Measurements from ENCODE around the gene KRT33B. TPM values are rescaled to one million over a fixed set of nuclear protein-coding genes. Genes with fewer than 3 reads are reported as not detected.

The KRT33B gene
- polyA plus RNA-seq, 1 donor (not counting 4 experiments of a cell fraction or from before 2014, with no cell fraction given), result 0.21 TPM

DNA sequence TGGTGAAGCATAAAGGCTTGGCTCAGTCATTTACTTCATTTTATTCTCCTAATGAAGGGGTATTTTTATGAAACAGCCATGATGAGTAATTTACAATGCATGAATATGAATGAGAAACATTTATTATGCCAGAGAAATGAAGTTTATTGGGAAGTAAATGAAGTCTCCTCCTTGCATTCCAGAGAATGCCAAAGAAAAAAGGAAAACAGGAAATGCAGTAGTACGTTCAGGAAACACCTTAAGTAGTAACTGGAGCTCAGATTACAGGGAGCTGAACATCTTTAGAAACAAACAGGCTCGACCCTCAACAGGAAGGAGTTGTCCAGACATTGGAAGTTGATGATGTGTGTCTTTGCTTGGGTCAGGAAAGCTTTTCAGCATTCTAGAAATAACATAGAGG, 7.9 kb upstream of the KRT33B start:
- Histone ChIP-seq H4K20me1 (ENCODE audit: control insufficient read depth, extremely low read depth, insufficient read depth, low read length) (no peaks in the 10 kb centered on the region), H3K4me1 (ENCODE audit: control insufficient read depth, extremely low read depth, insufficient read depth, low read length) (peaks cover 25% of the 10 kb centered on the region), H3K79me2 (ENCODE audit: control insufficient read depth, insufficient read depth, low read length) (no peaks in the 10 kb centered on the region), H3K9ac (ENCODE audit: control insufficient read depth, extremely low read depth, insufficient read depth, low read length) (no peak overlapping the region), H3K9me1 (ENCODE audit: control insufficient read depth, extremely low read depth, insufficient read depth, low read length) (no peaks in the 10 kb centered on the region), H3K9me3 (ENCODE audit: control insufficient read depth, low read depth, low read length) (no peaks in the 10 kb centered on the region), H3K4me2 (ENCODE audit: control insufficient read depth, extremely low read depth, insufficient read depth, low read depth, low read length) (no peak overlapping the region), H2AFZ (ENCODE audit: control insufficient read depth, low read length) (no peak overlapping the region), H3K27me3 (ENCODE audit: control insufficient read depth, extremely low read depth, insufficient read depth, low read length) (no peaks in the 10 kb centered on the region), H3K4me3 (ENCODE audit: control insufficient read depth in 2 of 3, extremely low read depth in 1 of 3, insufficient read depth in 2 of 3, low read depth in 1 of 3, low read length in 3 of 3) (no peak overlapping the region), H3K27ac (ENCODE audit: control insufficient read depth, insufficient read depth, low read length) (peak overlapping the region; percentile 11), H3K36me3 (ENCODE audit: control insufficient read depth in 2 of 2, extremely low read depth in 1 of 2, insufficient read depth in 2 of 2, low read length in 2 of 2) (no peaks in the 10 kb centered on the region)
- FAIRE-seq, result peak; percentile 79
- dilution Hi-C loops (cut with MboI; ENCODE audit: extremely low pct_ligation_motif_present, low sequenced_read_pairs), result no loop called here
- DNase-seq (ENCODE audit: low read depth, low spot score), result no peak
- TF ChIP-seq EZH2 (IDR thresholded peaks at IDR 0.05; ENCODE audit: low read length), result no peak

DNA sequence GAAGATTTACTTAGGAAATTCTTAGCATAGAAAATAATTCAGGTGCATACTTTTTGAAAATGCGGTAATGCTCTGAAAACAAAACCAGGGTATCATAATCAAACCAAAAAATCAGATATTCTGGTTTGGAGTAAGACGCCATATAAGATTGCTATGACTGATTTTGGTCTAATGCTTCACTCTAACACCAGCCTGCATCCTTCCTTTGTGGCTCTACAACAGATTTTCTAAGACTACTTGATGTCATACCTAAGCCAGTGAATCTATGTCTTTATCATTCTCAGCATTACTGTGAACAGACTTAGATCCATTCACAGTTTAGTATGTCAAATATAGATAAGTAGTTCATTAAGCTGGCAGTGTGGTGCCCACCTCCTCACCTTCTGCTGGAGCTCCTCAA, 590 bp downstream of the KRT33B start:
- H3K9ac ChIP-seq (ENCODE audit: control insufficient read depth, extremely low read depth, insufficient read depth, low read length), result no peak overlapping the region
- H3K79me2 ChIP-seq (ENCODE audit: control insufficient read depth, insufficient read depth, low read length), result no peaks in the 10 kb centered on the region
- no peak for TF ChIP-seq EZH2 (IDR thresholded peaks at IDR 0.05; ENCODE audit: low read length)
- TF ChIP-seq, protein P1, sequence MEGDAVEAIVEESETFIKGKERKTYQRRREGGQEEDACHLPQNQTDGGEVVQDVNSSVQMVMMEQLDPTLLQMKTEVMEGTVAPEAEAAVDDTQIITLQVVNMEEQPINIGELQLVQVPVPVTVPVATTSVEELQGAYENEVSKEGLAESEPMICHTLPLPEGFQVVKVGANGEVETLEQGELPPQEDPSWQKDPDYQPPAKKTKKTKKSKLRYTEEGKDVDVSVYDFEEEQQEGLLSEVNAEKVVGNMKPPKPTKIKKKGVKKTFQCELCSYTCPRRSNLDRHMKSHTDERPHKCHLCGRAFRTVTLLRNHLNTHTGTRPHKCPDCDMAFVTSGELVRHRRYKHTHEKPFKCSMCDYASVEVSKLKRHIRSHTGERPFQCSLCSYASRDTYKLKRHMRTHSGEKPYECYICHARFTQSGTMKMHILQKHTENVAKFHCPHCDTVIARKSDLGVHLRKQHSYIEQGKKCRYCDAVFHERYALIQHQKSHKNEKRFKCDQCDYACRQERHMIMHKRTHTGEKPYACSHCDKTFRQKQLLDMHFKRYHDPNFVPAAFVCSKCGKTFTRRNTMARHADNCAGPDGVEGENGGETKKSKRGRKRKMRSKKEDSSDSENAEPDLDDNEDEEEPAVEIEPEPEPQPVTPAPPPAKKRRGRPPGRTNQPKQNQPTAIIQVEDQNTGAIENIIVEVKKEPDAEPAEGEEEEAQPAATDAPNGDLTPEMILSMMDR (optimal IDR thresholded peaks at IDR 0.05 in 1 of 3, IDR thresholded peaks at IDR 0.05 in 1 of 3, conservative IDR thresholded peaks at IDR 0.05 in 1 of 3; ENCODE audit: extremely low read depth in 1 of 3, insufficient read depth in 2 of 3, low read length in 3 of 3), result no peak
- H3K27ac ChIP-seq (ENCODE audit: control insufficient read depth, insufficient read depth, low read length), result no peak overlapping the region
- H2AFZ ChIP-seq (ENCODE audit: control insufficient read depth, low read length), result no peak overlapping the region
- H3K36me3 ChIP-seq (ENCODE audit: control insufficient read depth in 2 of 2, extremely low read depth in 1 of 2, insufficient read depth in 2 of 2, low read length in 2 of 2), result no peaks in the 10 kb centered on the region
- H3K4me2 ChIP-seq (ENCODE audit: control insufficient read depth, extremely low read depth, insufficient read depth, low read depth, low read length), result no peak overlapping the region
- peaks cover 13% of the 10 kb centered on the region for H3K4me1 ChIP-seq (ENCODE audit: control insufficient read depth, extremely low read depth, insufficient read depth, low read length)
- no peaks in the 10 kb centered on the region for H3K9me3 ChIP-seq (ENCODE audit: control insufficient read depth, low read depth, low read length)
- H3K4me3 ChIP-seq (ENCODE audit: control insufficient read depth in 2 of 3, extremely low read depth in 1 of 3, insufficient read depth in 2 of 3, low read depth in 1 of 3, low read length in 3 of 3), result no peak overlapping the region
- dilution Hi-C loops (cut with MboI; ENCODE audit: extremely low pct_ligation_motif_present, low sequenced_read_pairs), result no loop called here
- no peaks in the 10 kb centered on the region for H3K27me3 ChIP-seq (ENCODE audit: control insufficient read depth, extremely low read depth, insufficient read depth, low read length)
- no peak for FAIRE-seq
- no peak for DNase-seq (ENCODE audit: low read depth, low spot score)
- H3K9me1 ChIP-seq (ENCODE audit: control insufficient read depth, extremely low read depth, insufficient read depth, low read length), result no peaks in the 10 kb centered on the region
- H4K20me1 ChIP-seq (ENCODE audit: control insufficient read depth, extremely low read depth, insufficient read depth, low read length), result no peaks in the 10 kb centered on the region

DNA sequence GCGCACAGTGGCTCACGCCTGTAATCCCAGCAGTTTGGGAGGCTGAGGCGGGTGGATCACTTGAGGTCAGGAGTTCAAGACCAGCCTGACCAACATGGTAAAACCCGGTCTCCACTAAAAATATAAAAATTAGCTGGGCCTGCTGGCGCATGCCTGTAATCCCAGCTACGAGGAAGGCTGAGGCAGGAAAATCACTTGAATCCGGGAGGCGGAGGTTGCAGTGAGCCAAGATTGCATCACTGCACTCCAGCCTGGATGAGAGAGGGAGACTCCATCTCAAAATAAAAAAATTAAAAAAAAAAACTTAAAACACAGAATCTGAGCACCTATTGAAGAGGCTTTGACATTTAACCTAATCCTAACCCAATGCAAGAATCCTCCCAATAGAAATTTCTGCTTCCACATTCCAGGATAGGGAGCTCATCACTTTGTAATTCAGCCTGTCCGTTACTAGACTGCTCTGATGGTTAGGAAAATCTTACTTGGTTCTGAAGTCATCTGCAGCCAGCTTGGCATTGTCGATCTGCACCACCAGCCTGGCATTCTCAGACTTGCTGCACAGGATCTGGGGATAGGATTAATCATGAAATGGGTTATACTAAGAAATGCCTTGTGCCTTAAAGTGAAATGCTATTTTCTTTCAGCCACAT, 2.1 kb downstream of the KRT33B start:
- Histone ChIP-seq H3K27ac (ENCODE audit: control insufficient read depth, insufficient read depth, low read length) (peak overlapping the region; percentile 57), H4K20me1 (ENCODE audit: control insufficient read depth, extremely low read depth, insufficient read depth, low read length) (no peaks in the 10 kb centered on the region), H3K36me3 (ENCODE audit: control insufficient read depth in 2 of 2, extremely low read depth in 1 of 2, insufficient read depth in 2 of 2, low read length in 2 of 2) (no peaks in the 10 kb centered on the region), H3K4me2 (ENCODE audit: control insufficient read depth, extremely low read depth, insufficient read depth, low read depth, low read length) (peak overlapping the region; percentile 75), H2AFZ (ENCODE audit: control insufficient read depth, low read length) (no peak overlapping the region), H3K79me2 (ENCODE audit: control insufficient read depth, insufficient read depth, low read length) (no peaks in the 10 kb centered on the region), H3K27me3 (ENCODE audit: control insufficient read depth, extremely low read depth, insufficient read depth, low read length) (no peaks in the 10 kb centered on the region), H3K9me1 (ENCODE audit: control insufficient read depth, extremely low read depth, insufficient read depth, low read length) (no peaks in the 10 kb centered on the region), H3K4me1 (ENCODE audit: control insufficient read depth, extremely low read depth, insufficient read depth, low read length) (peaks cover 13% of the 10 kb centered on the region), H3K4me3 (ENCODE audit: control insufficient read depth in 2 of 3, extremely low read depth in 1 of 3, insufficient read depth in 2 of 3, low read depth in 1 of 3, low read length in 3 of 3) (no peak overlapping the region), H3K9me3 (ENCODE audit: control insufficient read depth, low read depth, low read length) (no peaks in the 10 kb centered on the region), H3K9ac (ENCODE audit: control insufficient read depth, extremely low read depth, insufficient read depth, low read length) (no peak overlapping the region)
- FAIRE-seq, result peak; percentile 83
- dilution Hi-C loops (cut with MboI; ENCODE audit: extremely low pct_ligation_motif_present, low sequenced_read_pairs), result no loop called here
- no peak for DNase-seq (ENCODE audit: low read depth, low spot score)
- no peak for TF ChIP-seq EZH2 (IDR thresholded peaks at IDR 0.05; ENCODE audit: low read length)
- TF ChIP-seq, protein P1 (optimal IDR thresholded peaks at IDR 0.05 in 1 of 3, IDR thresholded peaks at IDR 0.05 in 1 of 3, conservative IDR thresholded peaks at IDR 0.05 in 1 of 3; ENCODE audit: extremely low read depth in 1 of 3, insufficient read depth in 2 of 3, low read length in 3 of 3), result no peak
